Measurements from ENCODE around the gene YDJC. TPM values are rescaled to one million over a fixed set of nuclear protein-coding genes. Genes with fewer than 3 reads are reported as not detected.

Gene YDJC
- total RNA-seq, 4 donors from 2014 or later = 34.1 to 53.8 (median 39.6) TPM

DNA sequence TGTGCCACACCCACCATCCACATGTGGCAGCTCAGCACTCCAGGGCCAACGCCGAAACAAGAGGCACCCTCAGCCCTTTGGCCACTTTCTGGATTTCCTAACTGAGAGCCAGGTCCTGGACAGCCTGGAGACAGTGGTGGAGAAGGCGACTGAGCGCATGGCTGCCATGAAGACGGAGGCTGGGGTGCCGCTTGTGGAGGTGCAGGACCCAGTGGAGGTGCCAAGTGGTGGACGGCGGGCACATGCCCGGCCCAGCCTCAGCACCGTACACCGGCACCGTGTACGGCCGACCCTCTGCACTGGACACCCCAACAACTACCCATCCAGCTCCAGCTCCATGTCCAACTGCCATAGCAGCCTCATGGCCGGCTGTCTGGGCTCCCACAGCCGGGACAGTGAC is 4.3 kb upstream of the YDJC start:
- no peaks in the 10 kb centered on the region for H3K27me3 ChIP-seq
- H3K27ac ChIP-seq = no peak overlapping the region
- H3K4me1 ChIP-seq = peaks cover 5 to 11% (median 6%) of the 10 kb centered on the region in 3 donors
- DNase-seq = no peak
- WGBS, 2 donors = no CpG with 5 or more reads among the region's 16 CpGs
- intact Hi-C loops (cut with DNase I) = no loop called here
- no peaks in the 10 kb centered on the region for H3K9me3 ChIP-seq
- no peak overlapping the region for H3K4me3 ChIP-seq
- no peaks in the 10 kb centered on the region for H3K36me3 ChIP-seq
- TF ChIP-seq CTCF (IDR thresholded peaks at IDR 0.05) (no peak), POLR2A (IDR thresholded peaks at IDR 0.05) (no peak)

- H3K27ac ChIP-seq = no peak overlapping the region
- intact Hi-C loops (cut with DNase I) = no loop called here
- H3K4me3 ChIP-seq = no peak overlapping the region
- peaks cover 0 to 1% (median 0%) of the 10 kb centered on the region in 3 donors for H3K36me3 ChIP-seq
- H3K4me1 ChIP-seq = peaks cover 11 to 17% (median 12%) of the 10 kb centered on the region in 3 donors
- DNase-seq = no peak
- H3K9me3 ChIP-seq = no peaks in the 10 kb centered on the region
- no peaks in the 10 kb centered on the region for H3K27me3 ChIP-seq
- WGBS, 2 donors = 47 to 54% methylated on average over 3 of the region's 4 CpGs
- no peak for TF ChIP-seq CTCF (IDR thresholded peaks at IDR 0.05)
- TF ChIP-seq POLR2A (IDR thresholded peaks at IDR 0.05) = no peak
Observed at GRCh38 chr22:21633481-21633880, 3.7 kb upstream of the YDJC start.

- 94 to 96% methylated on average over 11 to 12 of the region's 18 CpGs for WGBS, 2 donors
- peaks cover 16 to 22% (median 16%) of the 10 kb centered on the region in 3 donors for H3K4me1 ChIP-seq
- no peak for DNase-seq
- intact Hi-C loops (cut with DNase I) = no loop called here
- no peak overlapping the region for H3K4me3 ChIP-seq
- peaks cover 0 to 7% (median 0%) of the 10 kb centered on the region in 3 donors for H3K36me3 ChIP-seq
- no peaks in the 10 kb centered on the region for H3K27me3 ChIP-seq
- no peak for TF ChIP-seq POLR2A (IDR thresholded peaks at IDR 0.05)
- TF ChIP-seq CTCF (IDR thresholded peaks at IDR 0.05) = no peak
- H3K9me3 ChIP-seq = no peaks in the 10 kb centered on the region
- H3K27ac ChIP-seq = no peak overlapping the region
Observed at GRCh38 chr22:21632931-21633330, 3.1 kb upstream of the YDJC start.

- intact Hi-C loops (cut with DNase I) = no loop called here
- Histone ChIP-seq H3K9me3 (no peaks in the 10 kb centered on the region), H3K27ac (no peak within 1 kb of the TSS), H3K4me1 (peaks cover 17 to 28% (median 19%) of the 10 kb centered on the region in 3 donors), H3K36me3 (peaks cover 0 to 12% (median 0%) of the 10 kb centered on the region in 3 donors), H3K27me3 (no peaks in the 10 kb centered on the region), H3K4me3 (no peak within 1 kb of the TSS)
- WGBS, 2 donors = 82 to 88% methylated on average over 6 to 23 of the region's 27 CpGs
- TF ChIP-seq POLR2A (IDR thresholded peaks at IDR 0.05) (peak in 1 of 4 donors; percentile 14), CTCF (IDR thresholded peaks at IDR 0.05) (no peak)
- no peak for DNase-seq
Observed at GRCh38 chr22:21632237-21632895, 2.5 kb upstream of the YDJC start, which contains the start of gene CCDC116. CCDC116 (plus strand) TSS chr22:21632760; CDS start chr22:21633182, 422 bp downstream.

- H3K27ac ChIP-seq = no peak overlapping the region
- peaks cover 17 to 41% (median 19%) of the 10 kb centered on the region in 3 donors for H3K4me1 ChIP-seq
- no peaks in the 10 kb centered on the region for H3K27me3 ChIP-seq
- peaks cover 0 to 23% (median 0%) of the 10 kb centered on the region in 3 donors for H3K36me3 ChIP-seq
- no peak overlapping the region for H3K4me3 ChIP-seq
- WGBS, 2 donors = 73 to 86% methylated on average over 3 to 4 of the region's 4 CpGs
- intact Hi-C loops (cut with DNase I) = no loop called here
- TF ChIP-seq POLR2A (IDR thresholded peaks at IDR 0.05) (no peak), CTCF (IDR thresholded peaks at IDR 0.05) (no peak)
- no peaks in the 10 kb centered on the region for H3K9me3 ChIP-seq
- DNase-seq = no peak
Observed at GRCh38 chr22:21631025-21631424, 1.2 kb upstream of the YDJC start.
